ENCODE results near the gene SCYL3. TPM values are rescaled to one million over a fixed set of nuclear protein-coding genes. Genes with fewer than 3 reads are reported as not detected.
"Not testable (repeated sequence)": the region's sequence is repeated elsewhere in the genome, so short reads cannot be mapped to it uniquely, and the experiment has no call there.

Gene SCYL3
- polyA plus RNA-seq, 4 donors, result 17.8 to 20.2 (median 19.4) TPM

DNA sequence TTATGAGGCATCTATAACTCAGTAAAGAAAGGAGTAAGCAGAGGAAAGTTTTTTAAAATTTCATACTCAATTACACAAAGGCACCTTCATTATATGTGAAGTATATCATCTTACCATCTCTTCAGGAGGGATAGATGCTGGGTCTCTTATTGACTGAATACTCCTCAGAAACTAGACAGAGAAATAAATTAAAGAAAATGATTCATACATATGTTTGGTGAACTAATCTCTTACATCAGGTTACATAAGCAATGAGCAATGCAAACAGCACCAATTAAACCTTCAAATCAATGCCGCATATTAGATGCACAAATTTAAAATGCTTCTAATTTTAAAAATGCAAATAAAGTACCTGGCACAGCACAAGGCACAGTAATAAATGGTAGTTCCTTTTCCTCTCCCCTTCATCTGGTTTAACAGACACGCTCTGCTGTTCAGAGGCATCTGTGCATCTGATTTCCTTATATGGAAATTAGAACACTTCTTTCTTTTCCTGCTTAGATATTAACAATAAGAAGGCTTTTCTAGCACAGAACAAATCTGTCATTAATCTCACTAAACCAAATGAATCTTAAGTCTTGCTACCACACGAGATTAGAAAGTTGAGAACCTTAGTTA lies 20.0 kb downstream of the SCYL3 start:
- no peak for DNase-seq (ENCODE audit: low read depth in 4 of 4, low spot score in 2 of 4)

DNA sequence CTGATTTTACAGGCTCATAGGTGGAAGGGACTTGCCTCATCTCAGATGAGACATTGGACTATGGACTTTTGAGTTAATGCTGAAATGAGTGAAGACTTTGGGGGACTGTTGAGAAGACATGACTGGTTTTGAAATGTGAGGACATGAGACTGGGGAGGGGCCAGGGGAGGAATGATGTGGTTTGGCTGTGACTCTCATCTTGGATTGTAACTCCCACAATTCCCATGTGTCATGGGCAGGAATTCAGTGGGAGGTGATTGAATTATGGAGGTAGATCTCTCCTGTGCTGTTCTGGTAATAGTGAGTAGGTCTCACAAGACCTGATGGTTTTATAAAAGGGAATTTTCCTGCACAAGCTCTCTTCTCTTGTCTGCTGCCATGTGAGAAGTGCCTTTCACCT lies 20.8 kb downstream of the SCYL3 start:
- no peak for DNase-seq (ENCODE audit: low read depth in 4 of 4, low spot score in 2 of 4)

DNA sequence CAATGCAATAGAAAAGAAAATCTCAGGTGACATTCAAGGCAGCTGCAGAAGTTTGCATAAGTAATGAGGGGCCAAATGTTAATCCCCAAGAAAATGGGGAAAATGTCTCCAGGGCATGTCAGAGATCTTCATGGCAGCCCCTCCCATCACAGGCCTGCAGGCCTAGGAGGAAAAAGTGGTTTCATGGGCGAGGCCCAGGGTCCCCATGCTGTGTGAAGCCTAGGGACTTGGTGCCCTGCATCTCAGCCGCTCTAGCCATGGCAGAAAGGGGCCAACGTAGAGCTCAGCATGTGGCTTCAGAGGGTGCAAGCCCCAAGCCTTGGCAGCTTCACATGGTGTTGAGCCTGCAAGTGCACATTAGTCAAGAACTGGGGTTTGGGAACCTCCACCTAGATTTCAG lies 21.7 kb downstream of the SCYL3 start:
- not testable (repeated sequence) for DNase-seq (ENCODE audit: low read depth in 4 of 4, low spot score in 2 of 4)

DNA sequence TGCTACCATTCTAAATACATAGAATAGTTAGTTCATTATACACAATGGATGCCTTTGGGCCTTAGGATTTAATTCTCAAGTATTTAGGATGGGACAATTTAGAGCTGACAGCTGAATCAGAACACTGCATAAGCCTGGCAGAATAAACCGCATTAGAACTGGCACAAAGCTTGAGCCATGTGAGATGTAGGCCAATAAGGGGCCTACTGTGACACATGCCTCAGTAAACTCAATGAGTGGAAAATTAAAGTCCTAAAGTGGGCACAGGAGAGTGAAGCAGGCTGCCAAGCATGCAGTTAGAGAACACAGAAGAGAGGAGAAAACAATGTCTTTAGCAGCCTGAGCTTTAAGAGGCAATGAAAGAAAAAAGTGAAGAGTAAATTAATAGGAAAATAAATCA lies 24.3 kb downstream of the SCYL3 start:
- DNase-seq (ENCODE audit: low read depth in 4 of 4, low spot score in 2 of 4), result no peak

DNA sequence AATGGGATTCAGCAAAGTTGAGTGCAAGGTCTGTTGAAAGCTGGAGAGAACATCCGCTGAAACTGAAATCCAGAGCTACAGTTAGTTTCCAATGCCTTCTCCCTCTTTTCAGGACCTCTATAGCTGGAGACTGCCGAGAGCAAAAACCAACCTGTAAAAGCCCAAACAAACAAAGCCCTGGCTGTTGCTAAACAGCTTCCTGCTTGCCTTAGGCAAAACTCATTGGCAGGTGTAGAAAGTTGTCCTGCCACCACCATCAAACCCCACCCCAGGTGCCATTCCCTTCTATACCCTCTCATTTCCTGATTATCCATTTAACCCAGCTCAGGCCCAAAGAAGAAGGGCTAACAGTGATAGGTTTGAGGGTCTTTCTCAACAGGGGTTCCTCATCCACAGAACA lies 24.7 kb downstream of the SCYL3 start:
- DNase-seq (ENCODE audit: low read depth in 4 of 4, low spot score in 2 of 4), result no peak

DNA sequence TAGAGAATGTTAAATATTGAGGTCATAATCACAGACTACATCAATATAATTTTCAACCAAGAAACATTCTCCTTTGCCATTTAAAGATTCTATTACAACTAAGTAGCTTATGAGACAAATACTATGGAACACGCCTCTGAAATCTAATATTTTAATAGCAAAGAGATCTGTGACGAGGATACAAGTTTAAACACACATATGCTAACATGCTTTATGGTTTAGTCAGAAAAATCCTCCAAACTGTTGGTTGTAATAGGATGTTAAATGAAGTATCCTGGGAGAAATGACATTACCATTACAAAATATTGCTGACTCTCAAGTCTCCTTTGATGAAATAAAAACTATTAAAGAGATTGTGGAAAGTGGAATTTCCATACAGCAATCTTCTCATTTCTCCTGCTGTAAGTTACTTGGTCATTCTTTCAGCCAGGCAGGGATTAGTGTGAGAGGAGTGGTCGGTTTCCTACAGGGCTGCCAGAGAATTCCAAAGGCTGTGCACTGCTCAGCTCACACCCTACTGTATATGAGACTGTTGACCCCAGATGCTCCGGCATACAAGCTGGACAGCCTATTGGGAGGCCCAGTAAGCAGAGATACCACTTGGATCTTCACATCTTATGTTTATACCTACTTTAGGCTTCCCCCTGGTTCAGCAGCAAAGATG lies 26.6 kb downstream of the SCYL3 start:
- no peak for DNase-seq (ENCODE audit: low read depth in 4 of 4, low spot score in 2 of 4)

DNA sequence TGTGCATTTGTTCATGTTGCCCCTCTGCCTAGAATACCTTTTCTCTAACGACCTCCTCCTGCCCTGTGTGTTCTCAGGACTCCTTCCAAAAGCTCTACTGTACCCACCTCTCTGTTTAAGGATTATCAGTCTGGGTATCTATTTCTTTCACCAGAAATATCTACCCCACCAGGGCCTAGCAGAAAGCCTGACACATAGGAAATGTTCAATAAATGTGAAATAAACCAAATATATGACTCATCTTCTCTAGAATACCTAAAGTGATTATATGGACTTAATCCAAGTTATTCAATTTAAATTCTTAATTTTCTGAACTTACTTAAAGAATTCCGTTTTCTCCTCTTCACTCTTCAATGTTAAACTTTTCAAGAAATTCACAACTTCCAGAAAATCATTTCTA lies 27.1 kb downstream of the SCYL3 start:
- DNase-seq (ENCODE audit: low read depth in 4 of 4, low spot score in 2 of 4), result no peak

DNA sequence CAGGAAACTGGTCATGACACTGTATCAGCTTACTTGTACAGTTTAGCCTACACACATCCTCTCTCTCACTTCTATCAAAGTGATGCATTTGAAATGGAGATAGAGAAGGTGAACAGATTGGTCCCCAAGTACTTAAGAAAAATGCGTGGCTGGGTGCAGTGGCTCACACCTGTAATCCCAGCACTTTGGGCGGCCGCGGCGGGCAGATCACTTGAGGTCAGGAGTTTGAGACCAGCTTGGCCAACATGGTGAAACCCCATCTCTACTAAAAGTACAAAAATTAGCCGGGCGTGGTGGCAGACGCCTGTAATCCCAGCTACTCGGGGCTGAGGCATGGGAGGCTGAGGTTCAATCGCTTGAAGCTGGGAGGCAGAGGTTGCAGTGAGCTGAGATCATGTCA lies 29.2 kb downstream of the SCYL3 start:
- not testable (repeated sequence) for DNase-seq (ENCODE audit: low read depth in 4 of 4, low spot score in 2 of 4)

DNA sequence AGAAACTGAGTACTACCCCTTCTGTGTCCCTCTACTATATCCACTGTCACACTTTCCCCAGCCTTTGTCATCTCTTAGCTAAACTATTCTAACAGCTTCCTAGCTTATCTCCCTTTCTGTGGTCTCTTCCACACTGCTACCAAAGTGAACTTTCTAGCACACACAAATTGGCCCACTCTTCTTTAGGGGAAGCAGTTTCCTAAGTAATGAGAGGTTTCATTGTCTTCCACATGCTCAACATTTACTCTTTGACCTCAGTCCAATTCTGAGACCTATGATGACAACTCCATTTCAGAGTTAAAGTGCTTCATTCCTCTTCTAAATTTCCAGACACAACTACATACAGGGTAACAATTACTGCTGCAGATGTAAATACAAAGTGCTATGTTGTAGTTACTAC lies 32.9 kb downstream of the SCYL3 start:
- DNase-seq (ENCODE audit: low read depth in 4 of 4, low spot score in 2 of 4), result no peak

DNA sequence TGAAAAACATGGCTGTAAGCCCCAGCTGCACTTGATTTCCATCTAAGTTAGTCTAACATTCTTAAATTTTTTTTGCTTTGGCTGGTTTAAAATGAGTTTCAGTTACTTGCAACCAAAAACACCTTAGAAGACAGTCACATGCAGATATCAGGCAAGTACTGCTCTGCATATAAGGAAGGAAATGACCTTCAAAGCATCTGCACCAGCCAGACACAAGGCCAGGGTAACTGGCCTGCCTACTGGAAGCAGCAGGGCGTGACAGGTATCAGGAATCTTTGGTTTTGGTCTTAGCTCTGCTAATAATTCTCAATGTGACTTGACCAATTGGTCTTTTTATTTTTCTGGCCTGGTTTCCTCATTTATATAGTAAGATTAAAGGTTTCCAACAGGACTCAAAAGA lies 33.5 kb downstream of the SCYL3 start:
- DNase-seq (ENCODE audit: low read depth in 4 of 4, low spot score in 2 of 4), result no peak

DNA sequence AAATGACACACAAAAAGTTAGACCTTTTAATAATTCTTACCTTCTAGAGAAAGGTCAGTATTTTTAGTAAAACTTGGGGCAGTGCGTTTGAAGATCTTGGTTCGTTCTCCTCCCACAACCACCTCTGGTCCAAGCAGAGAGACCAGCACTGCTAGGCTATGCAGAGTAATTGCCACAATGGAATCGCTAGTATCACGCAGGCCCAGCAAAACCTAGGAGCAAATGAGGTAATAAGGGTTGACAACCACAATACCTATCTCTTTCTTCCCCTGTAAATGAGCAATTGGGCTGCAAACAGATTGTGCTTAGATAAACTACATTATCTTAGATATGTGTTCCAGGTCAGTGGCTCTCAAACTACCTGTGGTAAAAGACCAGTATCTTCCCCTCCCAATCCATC lies 34.7 kb downstream of the SCYL3 start:
- DNase-seq (ENCODE audit: low read depth in 4 of 4, low spot score in 2 of 4), result no peak

DNA sequence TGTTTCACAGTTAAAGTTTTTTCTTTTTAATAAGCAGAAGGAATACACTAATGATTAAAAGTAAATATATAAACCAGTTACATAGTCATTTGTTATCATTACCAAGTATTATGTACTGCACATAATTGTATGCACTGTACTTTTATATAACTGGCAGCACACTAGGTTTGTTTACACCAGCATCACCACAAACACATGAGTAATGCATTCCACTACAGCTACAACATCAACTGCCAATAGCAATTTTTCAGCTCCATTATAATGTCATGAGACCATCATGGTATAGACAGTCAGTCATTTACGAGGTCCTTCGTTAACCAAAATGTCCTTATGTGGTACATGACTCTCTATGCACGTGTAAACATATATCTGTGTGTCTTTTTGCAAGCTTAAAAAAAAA lies 35.2 kb downstream of the SCYL3 start:
- no peak for DNase-seq (ENCODE audit: low read depth in 4 of 4, low spot score in 2 of 4)

DNA sequence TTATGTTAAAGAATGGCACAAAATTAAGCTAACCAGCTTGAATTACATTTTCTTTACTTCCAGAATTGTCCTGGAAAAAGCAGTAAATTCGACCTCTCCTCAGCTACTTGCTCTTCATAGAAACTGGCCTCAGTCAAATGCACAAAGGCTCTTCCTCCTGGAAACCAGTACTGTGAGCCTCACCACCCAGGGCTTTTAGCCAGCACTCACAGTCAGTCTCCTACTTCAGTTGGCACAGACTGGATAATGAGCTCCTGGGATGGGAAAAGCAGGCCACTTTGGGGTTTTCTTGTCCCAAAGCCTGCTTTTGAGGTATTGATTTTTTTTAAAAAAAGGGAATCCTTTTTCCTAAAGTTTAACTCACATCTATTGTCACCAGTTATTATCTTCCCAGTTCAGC lies 40.4 kb downstream of the SCYL3 start:
- DNase-seq (ENCODE audit: low read depth in 4 of 4, low spot score in 2 of 4), result no peak

DNA sequence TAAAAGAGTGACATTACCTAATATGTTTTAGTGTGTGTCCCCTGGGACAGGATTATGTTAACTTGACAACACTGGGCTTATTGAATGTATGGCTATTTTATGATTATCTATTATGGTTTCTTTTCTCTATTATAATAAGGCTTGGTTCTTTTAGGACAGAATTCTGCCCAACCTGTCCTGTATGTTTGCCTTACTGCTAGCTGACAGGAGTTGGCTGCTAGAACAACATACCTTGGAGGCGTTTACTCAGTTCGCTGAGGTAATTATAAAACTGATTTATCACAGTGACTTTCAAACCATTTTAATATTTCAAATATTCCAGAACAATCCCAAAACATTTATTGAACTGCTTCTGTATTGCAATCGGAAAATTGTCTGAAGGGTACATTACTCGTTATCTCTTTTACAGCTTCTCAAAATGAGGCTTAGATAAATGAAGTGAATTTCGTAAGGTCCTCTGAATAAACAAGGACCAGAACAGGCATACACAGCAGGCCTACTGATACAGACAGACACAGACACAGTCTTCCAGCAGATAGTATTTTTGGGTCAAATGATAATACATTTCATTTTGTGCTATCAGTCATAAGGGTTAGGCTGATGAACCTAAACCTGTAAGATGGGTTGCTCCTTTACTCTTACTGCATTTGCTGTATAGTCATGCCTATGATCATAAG lies 44.2 kb downstream of the SCYL3 start:
- no peak for DNase-seq (ENCODE audit: low read depth in 4 of 4, low spot score in 2 of 4)

DNA sequence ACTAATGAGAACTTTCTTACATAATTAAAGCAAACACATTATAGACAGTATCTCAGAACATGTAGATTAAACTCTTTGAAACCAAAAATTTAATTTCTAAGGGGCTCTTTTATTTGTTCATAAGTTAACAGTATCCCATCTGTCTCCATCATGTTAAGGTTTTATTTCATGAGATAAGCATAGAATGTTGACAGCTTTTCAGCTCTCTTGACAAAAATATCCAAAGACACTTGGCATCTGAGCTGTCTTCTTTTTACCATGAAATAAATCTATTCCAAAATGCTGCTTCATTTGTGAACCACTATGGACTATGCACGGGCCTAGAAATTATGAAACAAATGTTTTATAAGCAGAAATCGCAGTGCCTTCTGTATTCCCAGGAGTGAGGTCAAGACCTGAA lies 45.2 kb downstream of the SCYL3 start:
- no peak for DNase-seq (ENCODE audit: low read depth in 4 of 4, low spot score in 2 of 4)

DNA sequence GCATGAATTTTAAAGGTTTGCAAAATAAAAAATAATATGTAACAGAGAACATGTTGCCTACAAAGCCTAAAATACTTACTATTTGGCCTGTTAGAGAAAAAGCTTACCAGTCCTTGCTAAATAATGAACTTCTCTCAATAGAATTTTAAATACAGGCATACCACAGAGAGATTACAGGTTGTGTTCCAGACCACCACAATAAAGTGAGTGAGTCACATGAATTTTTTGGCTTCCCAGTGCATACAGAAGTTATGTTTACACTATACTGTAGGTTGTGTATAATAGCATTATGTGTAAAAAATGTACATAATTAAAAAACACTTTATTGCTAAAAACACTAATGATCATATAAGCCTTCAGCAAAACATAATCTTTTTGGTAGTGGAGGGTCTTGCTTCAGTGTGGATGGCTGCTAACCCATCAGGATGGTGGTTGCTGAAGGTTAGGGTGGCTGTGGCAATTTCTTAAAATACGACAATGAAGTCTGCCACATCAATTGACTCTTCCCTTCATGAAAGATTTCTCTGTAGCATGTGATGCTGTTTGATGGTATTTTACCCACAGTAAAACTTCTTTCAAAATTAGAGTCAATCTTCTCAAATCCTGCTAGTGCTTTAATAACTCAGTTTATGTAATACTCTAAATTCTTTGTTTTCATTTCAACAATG lies 48.6 kb downstream of the SCYL3 start:
- DNase-seq (ENCODE audit: low read depth in 4 of 4, low spot score in 2 of 4), result no peak

DNA sequence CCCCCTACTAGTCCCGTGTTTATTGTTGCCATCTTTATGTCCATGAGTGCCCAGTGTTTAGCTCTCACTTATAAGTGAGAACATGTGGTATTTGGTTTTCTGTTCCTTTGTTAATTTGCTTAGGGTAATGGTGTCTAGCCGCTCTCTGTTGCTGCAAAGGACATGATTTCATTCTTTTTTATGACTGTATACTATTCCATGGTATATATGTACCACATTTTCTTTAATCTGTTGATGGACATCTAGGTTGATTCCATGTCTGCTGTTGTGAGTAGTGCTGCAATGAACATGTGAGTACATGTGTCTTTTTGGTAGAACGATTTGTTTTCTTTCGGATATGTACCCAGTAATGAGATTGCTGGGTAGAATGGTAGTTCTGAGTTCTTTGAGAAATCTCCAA lies 54.8 kb downstream of the SCYL3 start:
- no peak for DNase-seq (ENCODE audit: low read depth in 4 of 4, low spot score in 2 of 4)

DNA sequence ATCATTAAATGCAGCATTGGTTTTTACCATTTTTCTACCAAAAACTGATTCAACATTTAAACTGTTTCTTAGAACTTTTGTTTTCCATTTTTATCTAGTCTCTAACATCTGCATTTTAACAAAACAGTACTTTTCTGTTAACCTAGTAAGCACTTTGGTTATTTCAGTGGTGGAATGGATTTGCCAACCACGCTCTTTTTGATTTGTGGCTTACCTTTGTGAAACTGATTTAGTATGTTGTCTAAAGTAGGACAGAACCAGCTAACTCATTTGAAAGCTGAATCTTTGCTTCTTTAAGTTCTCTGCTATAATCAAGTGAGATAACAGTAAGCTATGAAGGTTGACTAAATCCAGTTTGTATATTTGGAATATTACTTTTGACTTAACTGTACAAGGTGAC lies 57.5 kb downstream of the SCYL3 start:
- DNase-seq (ENCODE audit: low read depth in 4 of 4, low spot score in 2 of 4), result no peak

DNA sequence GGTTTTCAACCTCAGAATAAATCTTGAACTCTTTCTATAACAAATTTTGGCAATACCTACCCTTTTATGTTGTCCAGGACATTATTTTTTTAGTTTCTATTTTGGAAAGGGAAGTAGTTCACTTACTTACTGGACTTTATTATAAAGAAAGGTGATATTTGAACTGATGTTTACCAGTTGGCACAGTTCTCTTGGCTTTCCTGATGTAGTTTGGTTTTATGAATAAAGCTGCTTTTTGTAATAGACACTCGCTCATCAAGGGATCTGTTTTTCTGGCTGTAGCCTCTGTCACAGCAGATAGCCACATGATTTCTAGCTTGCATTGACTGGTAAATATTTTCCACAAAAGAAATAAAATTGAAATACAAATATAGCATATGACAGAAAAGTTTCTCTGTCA lies 58.0 kb downstream of the SCYL3 start:
- DNase-seq (ENCODE audit: low read depth in 4 of 4, low spot score in 2 of 4), result no peak

DNA sequence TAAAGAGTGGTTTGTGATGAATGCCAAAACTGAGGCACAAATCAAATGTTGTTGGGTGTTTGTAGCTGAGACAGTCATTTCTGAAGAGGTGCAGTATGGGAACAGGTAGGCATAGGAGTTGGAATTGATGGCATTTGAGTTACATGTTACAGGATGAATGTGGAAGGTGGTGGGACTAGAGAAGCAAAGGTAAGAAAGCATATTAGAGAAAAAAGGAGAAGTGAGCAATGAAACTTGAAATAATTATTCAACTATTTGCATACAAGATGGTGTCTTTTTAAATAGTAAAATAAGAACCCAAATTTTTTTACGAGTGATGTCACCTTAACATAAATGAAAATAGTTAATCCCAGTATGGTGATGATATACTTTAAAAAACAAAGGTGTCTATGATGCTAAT lies 58.8 kb downstream of the SCYL3 start:
- no peak for DNase-seq (ENCODE audit: low read depth in 4 of 4, low spot score in 2 of 4)

DNA sequence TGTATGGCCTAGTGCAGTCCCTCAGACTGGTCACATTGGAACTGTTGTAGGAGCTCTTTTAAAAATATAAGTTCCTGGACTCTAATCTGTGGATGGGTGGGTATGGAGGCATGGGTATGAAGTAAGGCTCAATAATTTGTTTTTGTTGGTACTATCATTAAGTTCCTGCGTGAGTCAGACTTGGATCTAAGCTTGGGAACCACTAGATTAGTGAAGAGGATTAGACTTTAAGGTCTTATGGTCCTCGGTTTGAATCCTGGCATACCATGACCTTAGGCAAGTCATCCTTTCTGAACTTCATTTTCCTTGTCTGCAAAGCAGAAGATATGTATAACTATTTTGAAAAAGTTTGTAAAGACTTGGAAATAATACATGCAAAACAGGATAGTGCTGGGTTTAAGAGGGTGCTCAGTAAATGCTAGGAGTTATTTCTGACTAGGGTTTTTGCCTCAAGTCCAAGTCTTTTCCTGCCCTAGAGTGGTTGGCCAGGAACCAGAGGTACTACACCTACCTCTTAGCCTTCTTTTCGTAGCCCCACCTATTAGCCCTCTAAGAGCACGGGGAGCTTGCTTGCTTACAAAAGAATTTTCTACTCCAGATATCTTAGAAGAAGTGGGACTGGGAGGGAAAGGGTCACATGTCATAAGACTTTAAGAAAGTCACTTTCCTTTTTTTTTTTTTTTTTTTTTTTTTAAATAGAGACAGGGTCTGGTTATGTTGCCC lies 60.4 kb downstream of the SCYL3 start:
- no peak for DNase-seq (ENCODE audit: low read depth in 4 of 4, low spot score in 2 of 4)

Measured in left renal cortex interstitium (tissue), 4 donors.